ENCODE measurements around the gene RPTOR.

The RPTOR gene

DNA sequence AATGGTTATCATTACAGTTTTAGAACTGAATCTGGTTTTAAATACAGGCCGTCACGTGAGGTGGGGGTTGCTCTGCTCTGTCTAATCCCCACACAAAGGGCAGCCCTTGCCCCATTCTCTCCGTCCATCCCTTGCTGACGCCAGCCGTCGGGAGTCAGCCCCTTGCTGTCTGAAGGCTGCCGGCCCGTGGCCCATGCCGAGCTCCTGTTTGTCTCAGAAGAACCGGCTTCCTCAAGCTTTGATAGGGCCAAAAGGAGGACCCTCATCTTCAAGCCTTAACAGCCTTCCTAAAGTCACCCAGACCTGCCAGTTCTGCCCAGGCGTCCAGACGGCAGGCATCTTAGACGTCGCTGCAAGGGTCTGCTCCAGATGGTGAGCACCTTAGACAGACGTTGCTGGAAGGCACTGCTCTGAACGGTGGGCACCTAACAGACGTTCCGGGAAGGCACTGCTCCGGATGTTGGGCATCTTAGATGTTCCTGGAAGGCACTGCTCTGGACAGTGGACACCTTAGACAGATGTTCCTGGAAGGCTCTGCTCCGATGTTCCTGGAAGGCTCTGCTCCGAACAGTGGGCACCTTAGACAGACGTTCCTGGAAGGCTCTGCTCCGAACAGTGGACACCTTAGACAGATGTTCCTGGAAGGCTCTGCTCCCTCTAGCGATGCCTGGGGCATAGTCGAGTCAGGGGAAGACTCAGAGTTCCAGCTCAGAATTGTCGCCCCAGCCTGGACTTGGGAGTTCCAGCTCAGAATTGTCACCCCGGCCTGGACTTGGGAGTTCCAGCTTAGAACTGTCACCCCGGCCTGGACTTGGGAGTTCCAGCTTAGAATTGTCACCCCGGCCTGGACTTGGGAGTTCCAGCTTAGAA is 411.9 kb downstream of the RPTOR start:
- Histone ChIP-seq H4K5ac (ENCODE audit: low read length) (no peak overlapping the region), H3K18ac (ENCODE audit: low read length) (no peak overlapping the region), H3K4me3 (ENCODE audit: low read length) (no peak overlapping the region), H3K56ac (ENCODE audit: low read length) (no peak overlapping the region), H3K79me1 (ENCODE audit: low read length) (no peaks in the 10 kb centered on the region), H3K27me3 (ENCODE audit: insufficient read depth, low read length, poor library complexity) (no peaks in the 10 kb centered on the region), H4K8ac (ENCODE audit: low read depth, low read length) (no peak overlapping the region), H3K79me2 (ENCODE audit: control insufficient read depth, insufficient read depth, low read length) (no peaks in the 10 kb centered on the region), H3K23ac (ENCODE audit: low read length) (no peak overlapping the region), H3K36me3 (ENCODE audit: control insufficient read depth, insufficient read depth, low read length) (no peaks in the 10 kb centered on the region), H2BK120ac (ENCODE audit: low read depth, low read length) (no peak overlapping the region), H2BK5ac (ENCODE audit: low read length) (no peak overlapping the region), H3K9ac (ENCODE audit: low read length) (no peak overlapping the region), H3K4ac (ENCODE audit: low read depth, low read length) (no peak overlapping the region), H3K4me2 (ENCODE audit: low read length) (no peak overlapping the region), H3K4me1 (ENCODE audit: control insufficient read depth, low read depth, low read length) (no peaks in the 10 kb centered on the region), H3K27ac (ENCODE audit: low read depth, low read length) (no peak overlapping the region), H2BK15ac (replicated peaks; ENCODE audit: low read depth) (no peak overlapping the region), H2AK5ac (ENCODE audit: low read length) (no peak overlapping the region)
- no peak for DNase-seq
- WGBS (ENCODE audit: extremely low coverage, insufficient coverage, low lambda C conversion rate) = no CpG with 5 or more reads among the region's 29 CpGs

DNA sequence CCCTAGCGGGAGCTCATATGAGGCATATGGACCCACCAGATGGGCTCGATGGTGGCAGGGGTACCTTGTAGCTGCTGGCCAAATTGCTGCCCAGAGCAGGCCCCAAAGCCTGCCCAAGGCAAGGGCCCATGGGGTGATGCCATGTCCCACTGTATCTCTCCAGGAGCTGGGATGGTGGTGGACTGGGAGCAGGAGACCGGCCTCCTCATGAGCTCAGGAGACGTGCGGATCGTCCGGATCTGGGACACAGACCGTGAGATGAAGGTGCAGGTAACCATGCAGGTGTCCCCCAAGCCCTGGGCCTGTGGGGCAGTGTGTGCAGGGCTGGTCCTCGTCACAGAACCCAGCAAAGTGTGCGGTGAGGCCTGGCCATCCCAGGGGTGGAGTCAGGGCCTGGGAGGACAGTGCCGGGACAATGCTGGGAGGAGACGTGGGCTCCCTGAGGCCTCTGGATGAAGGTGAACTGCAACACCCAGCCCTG is 412.9 kb downstream of the RPTOR start:
- Histone ChIP-seq H3K4me3 (ENCODE audit: low read length) (no peak overlapping the region), H3K56ac (ENCODE audit: low read length) (no peak overlapping the region), H3K4me1 (ENCODE audit: control insufficient read depth, low read depth, low read length) (no peaks in the 10 kb centered on the region), H3K4ac (ENCODE audit: low read depth, low read length) (no peak overlapping the region), H4K5ac (ENCODE audit: low read length) (no peak overlapping the region), H3K79me2 (ENCODE audit: control insufficient read depth, insufficient read depth, low read length) (no peaks in the 10 kb centered on the region), H2BK120ac (ENCODE audit: low read depth, low read length) (no peak overlapping the region), H2AK5ac (ENCODE audit: low read length) (no peak overlapping the region), H3K4me2 (ENCODE audit: low read length) (no peak overlapping the region), H3K27me3 (ENCODE audit: insufficient read depth, low read length, poor library complexity) (no peaks in the 10 kb centered on the region), H3K18ac (ENCODE audit: low read length) (no peak overlapping the region), H3K79me1 (ENCODE audit: low read length) (no peaks in the 10 kb centered on the region), H4K8ac (ENCODE audit: low read depth, low read length) (no peak overlapping the region), H3K36me3 (ENCODE audit: control insufficient read depth, insufficient read depth, low read length) (no peaks in the 10 kb centered on the region), H3K23ac (ENCODE audit: low read length) (no peak overlapping the region), H3K9ac (ENCODE audit: low read length) (no peak overlapping the region), H3K27ac (ENCODE audit: low read depth, low read length) (no peak overlapping the region), H2BK5ac (ENCODE audit: low read length) (no peak overlapping the region), H2BK15ac (replicated peaks; ENCODE audit: low read depth) (no peak overlapping the region)
- WGBS (ENCODE audit: extremely low coverage, insufficient coverage, low lambda C conversion rate) = no CpG with 5 or more reads among the region's 12 CpGs
- DNase-seq = no peak

DNA sequence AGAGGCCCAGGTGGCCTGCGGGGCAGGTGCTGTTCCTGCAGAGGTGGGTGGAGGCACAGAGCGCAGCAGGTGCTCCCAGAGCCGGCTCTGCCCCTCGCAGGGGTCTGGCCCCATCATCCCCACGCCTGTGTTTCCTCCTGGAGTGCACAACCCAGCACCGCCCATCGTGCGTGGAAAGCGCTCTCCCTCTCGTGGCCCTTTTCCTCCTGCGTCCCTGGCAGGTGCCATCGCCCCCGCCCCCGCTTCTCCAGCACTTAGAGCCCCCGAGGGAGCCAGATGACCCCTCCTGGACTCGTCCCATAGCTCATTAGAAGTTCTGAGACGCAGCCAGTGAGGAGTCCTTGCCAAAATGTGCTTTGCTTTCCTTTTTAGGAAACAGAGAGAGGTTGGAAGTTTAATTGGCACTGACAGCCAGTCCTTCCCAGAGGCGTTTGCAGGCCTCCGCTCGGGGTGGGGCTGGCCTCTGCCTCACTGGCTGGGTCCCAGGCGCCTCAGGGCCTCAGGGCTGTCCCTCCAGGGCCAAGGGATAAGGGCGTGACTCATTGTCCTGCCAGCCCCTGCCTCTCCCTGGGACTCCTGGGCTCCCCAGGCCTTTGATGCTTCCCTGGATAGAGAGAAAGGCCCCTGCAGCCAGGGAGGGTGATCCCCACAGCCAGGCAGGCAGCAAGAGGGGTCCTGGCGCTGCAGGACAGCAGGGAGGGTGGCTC is 414.8 kb downstream of the RPTOR start:
- no peak overlapping the region for H2BK120ac ChIP-seq (ENCODE audit: low read depth, low read length)
- no peaks in the 10 kb centered on the region for H3K27me3 ChIP-seq (ENCODE audit: insufficient read depth, low read length, poor library complexity)
- no peak overlapping the region for H2BK15ac ChIP-seq (replicated peaks; ENCODE audit: low read depth)
- no peak overlapping the region for H3K4me2 ChIP-seq (ENCODE audit: low read length)
- H3K4me1 ChIP-seq (ENCODE audit: control insufficient read depth, low read depth, low read length) = no peaks in the 10 kb centered on the region
- WGBS (ENCODE audit: extremely low coverage, insufficient coverage, low lambda C conversion rate) = no CpG with 5 or more reads among the region's 23 CpGs
- no peak overlapping the region for H3K4me3 ChIP-seq (ENCODE audit: low read length)
- no peak overlapping the region for H3K23ac ChIP-seq (ENCODE audit: low read length)
- no peak for DNase-seq
- no peaks in the 10 kb centered on the region for H3K36me3 ChIP-seq (ENCODE audit: control insufficient read depth, insufficient read depth, low read length)
- H3K56ac ChIP-seq (ENCODE audit: low read length) = no peak overlapping the region
- H3K79me2 ChIP-seq (ENCODE audit: control insufficient read depth, insufficient read depth, low read length) = no peaks in the 10 kb centered on the region
- no peaks in the 10 kb centered on the region for H3K79me1 ChIP-seq (ENCODE audit: low read length)
- H4K5ac ChIP-seq (ENCODE audit: low read length) = no peak overlapping the region
- H3K9ac ChIP-seq (ENCODE audit: low read length) = no peak overlapping the region
- no peak overlapping the region for H3K4ac ChIP-seq (ENCODE audit: low read depth, low read length)
- no peak overlapping the region for H3K27ac ChIP-seq (ENCODE audit: low read depth, low read length)
- H4K8ac ChIP-seq (ENCODE audit: low read depth, low read length) = no peak overlapping the region
- H2AK5ac ChIP-seq (ENCODE audit: low read length) = no peak overlapping the region
- H2BK5ac ChIP-seq (ENCODE audit: low read length) = no peak overlapping the region
- no peak overlapping the region for H3K18ac ChIP-seq (ENCODE audit: low read length)

DNA sequence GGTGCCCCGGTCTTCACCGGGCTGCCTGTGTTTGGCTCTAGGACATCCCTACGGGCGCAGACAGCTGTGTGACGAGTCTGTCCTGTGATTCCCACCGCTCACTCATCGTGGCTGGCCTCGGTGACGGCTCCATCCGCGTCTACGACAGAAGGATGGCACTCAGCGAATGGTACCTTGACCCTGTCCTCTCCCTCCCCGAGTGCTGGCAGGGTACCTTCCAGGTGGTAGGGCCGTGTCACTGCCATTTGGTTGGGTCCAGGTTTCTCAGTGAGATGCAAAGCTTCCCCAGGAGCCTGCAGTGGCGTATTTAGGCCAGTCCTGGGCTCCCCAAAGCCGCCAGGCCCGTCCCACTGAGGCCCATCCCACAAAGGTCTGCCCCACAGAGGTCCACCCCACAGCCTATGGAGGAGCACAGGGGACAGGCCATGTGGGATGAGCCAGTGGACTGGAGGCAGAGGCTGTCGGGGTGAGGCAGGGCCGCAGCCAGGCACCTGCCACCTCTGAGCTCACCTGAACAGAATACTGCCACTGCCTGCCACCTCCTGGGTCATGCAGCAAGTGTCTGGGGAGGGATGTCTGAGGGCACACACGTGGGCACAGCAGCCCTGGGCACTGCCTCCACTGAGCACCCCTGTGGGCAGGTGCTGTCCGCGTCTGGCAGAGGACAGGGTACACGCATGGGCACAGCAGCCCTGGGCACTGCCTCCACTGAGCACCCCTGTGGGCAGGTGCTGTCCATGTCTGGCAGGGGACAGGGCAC is 415.6 kb downstream of the RPTOR start:
- no peaks in the 10 kb centered on the region for H3K79me2 ChIP-seq (ENCODE audit: control insufficient read depth, insufficient read depth, low read length)
- H2BK15ac ChIP-seq (replicated peaks; ENCODE audit: low read depth) = no peak overlapping the region
- no peak overlapping the region for H3K4ac ChIP-seq (ENCODE audit: low read depth, low read length)
- H3K56ac ChIP-seq (ENCODE audit: low read length) = no peak overlapping the region
- no peak overlapping the region for H2BK120ac ChIP-seq (ENCODE audit: low read depth, low read length)
- no peak overlapping the region for H3K27ac ChIP-seq (ENCODE audit: low read depth, low read length)
- H3K4me2 ChIP-seq (ENCODE audit: low read length) = no peak overlapping the region
- no peak overlapping the region for H2AK5ac ChIP-seq (ENCODE audit: low read length)
- no peak overlapping the region for H3K18ac ChIP-seq (ENCODE audit: low read length)
- H3K4me1 ChIP-seq (ENCODE audit: control insufficient read depth, low read depth, low read length) = no peaks in the 10 kb centered on the region
- H3K4me3 ChIP-seq (ENCODE audit: low read length) = no peak overlapping the region
- WGBS (ENCODE audit: extremely low coverage, insufficient coverage, low lambda C conversion rate) = no CpG with 5 or more reads among the region's 24 CpGs
- H3K9ac ChIP-seq (ENCODE audit: low read length) = no peak overlapping the region
- H3K36me3 ChIP-seq (ENCODE audit: control insufficient read depth, insufficient read depth, low read length) = no peaks in the 10 kb centered on the region
- no peak overlapping the region for H3K23ac ChIP-seq (ENCODE audit: low read length)
- no peaks in the 10 kb centered on the region for H3K79me1 ChIP-seq (ENCODE audit: low read length)
- no peak overlapping the region for H2BK5ac ChIP-seq (ENCODE audit: low read length)
- no peak overlapping the region for H4K8ac ChIP-seq (ENCODE audit: low read depth, low read length)
- no peak overlapping the region for H4K5ac ChIP-seq (ENCODE audit: low read length)
- H3K27me3 ChIP-seq (ENCODE audit: insufficient read depth, low read length, poor library complexity) = no peaks in the 10 kb centered on the region
- no peak for DNase-seq

DNA sequence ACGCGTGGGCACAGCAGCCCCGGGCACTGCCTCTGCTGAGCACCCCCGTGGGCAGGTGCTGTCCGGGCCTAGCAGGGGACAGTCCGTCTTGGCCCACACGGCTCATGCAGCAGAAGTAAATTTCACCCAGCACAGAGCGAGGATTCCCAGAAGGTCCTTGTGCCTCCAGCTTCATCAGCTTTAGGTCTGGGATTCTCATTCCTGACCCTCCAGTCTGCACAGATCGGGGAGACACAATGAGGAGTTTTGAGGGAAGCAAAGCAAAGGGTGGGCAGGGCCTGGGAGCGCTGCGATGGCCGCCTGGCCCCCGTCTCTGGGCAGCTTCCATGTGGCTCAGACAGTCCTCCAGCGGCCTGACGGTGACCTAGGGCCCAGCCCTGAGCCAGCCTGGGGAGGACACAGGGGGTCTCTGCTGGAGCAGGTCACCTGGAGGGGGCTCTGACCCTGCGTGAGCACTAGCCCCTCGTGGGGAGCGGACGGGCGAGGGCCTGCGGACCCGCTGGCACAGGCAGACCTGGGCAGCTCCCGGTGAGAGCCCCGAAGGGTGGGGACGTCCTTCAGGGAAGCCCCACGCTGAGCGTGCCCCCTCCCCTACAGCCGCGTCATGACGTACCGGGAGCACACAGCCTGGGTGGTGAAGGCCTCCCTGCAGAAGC is 416.3 kb downstream of the RPTOR start:
- Histone ChIP-seq H4K8ac (ENCODE audit: low read depth, low read length) (no peak overlapping the region), H4K5ac (ENCODE audit: low read length) (no peak overlapping the region), H3K4me3 (ENCODE audit: low read length) (no peak overlapping the region), H3K23ac (ENCODE audit: low read length) (no peak overlapping the region), H2AK5ac (ENCODE audit: low read length) (no peak overlapping the region), H3K18ac (ENCODE audit: low read length) (no peak overlapping the region), H3K36me3 (ENCODE audit: control insufficient read depth, insufficient read depth, low read length) (no peaks in the 10 kb centered on the region), H3K79me1 (ENCODE audit: low read length) (no peaks in the 10 kb centered on the region), H3K4me2 (ENCODE audit: low read length) (no peak overlapping the region), H3K79me2 (ENCODE audit: control insufficient read depth, insufficient read depth, low read length) (no peaks in the 10 kb centered on the region), H3K27ac (ENCODE audit: low read depth, low read length) (no peak overlapping the region), H3K27me3 (ENCODE audit: insufficient read depth, low read length, poor library complexity) (no peaks in the 10 kb centered on the region), H3K4ac (ENCODE audit: low read depth, low read length) (no peak overlapping the region), H2BK120ac (ENCODE audit: low read depth, low read length) (no peak overlapping the region), H3K4me1 (ENCODE audit: control insufficient read depth, low read depth, low read length) (no peaks in the 10 kb centered on the region), H2BK5ac (ENCODE audit: low read length) (no peak overlapping the region), H2BK15ac (replicated peaks; ENCODE audit: low read depth) (no peak overlapping the region), H3K9ac (ENCODE audit: low read length) (no peak overlapping the region), H3K56ac (ENCODE audit: low read length) (no peak overlapping the region)
- DNase-seq = no peak
- no CpG with 5 or more reads among the region's 31 CpGs for WGBS (ENCODE audit: extremely low coverage, insufficient coverage, low lambda C conversion rate)

All from mesendoderm (in vitro differentiated cells).